Karpas-422 (cell line): Measurements from ENCODE around the gene ARFIP1. TPM values are rescaled to one million over a fixed set of nuclear protein-coding genes. Genes with fewer than 3 reads are reported as not detected.

ENCODE experiments used
- DNase-seq: peaks from one replicate; pipeline ENCODE4 v3.0.0-alpha.2; 2015
- H2AFZ ChIP-seq: fragments of 200-600 bp; sonication (generic); 2 replicates; pipeline ENCODE4 v1.6.1; 2014; ENCODE audit warnings: antibody characterized with exemption, low read length, mixed read lengths
- H3K27ac ChIP-seq: fragments of 200-600 bp; sonication (generic); 2 replicates; pipeline ENCODE4 v1.5.1; 2014; ENCODE audit warnings: mild to moderate bottlenecking, low read length, moderate library complexity
- H3K27me3 ChIP-seq: fragments of 200-600 bp; sonication (generic); 2 replicates; pipeline ENCODE4 v1.6.1; 2014; ENCODE audit warnings: low read length, mixed read lengths
- H3K36me3 ChIP-seq: fragments of 200-600 bp; sonication (generic); 2 replicates; pipeline ENCODE4 v1.6.1; 2014; ENCODE audit warnings: low read length, mixed read lengths; ENCODE audit not compliant: insufficient read depth
- H3K4me1 ChIP-seq: fragments of 200-600 bp; sonication (generic); 2 replicates; pipeline ENCODE4 v1.6.1; 2014; ENCODE audit warnings: mild to moderate bottlenecking, low read length, mixed read lengths
- H3K4me2 ChIP-seq: fragments of 200-600 bp; sonication (generic); 2 replicates; pipeline ENCODE4 v1.6.1; 2014; ENCODE audit warnings: low read length, low read depth, mild to moderate bottlenecking; ENCODE audit not compliant: poor library complexity, severe bottlenecking
- H3K4me3 ChIP-seq: fragments of 200-600 bp; sonication (generic); 2 replicates; pipeline ENCODE4 v1.5.1; 2014; ENCODE audit warnings: mild to moderate bottlenecking, antibody characterized with exemption, low read length, mixed read lengths
- H3K79me2 ChIP-seq: fragments of 200-600 bp; sonication (generic); 2 replicates; pipeline ENCODE4 v1.6.1; 2014; ENCODE audit warnings: mild to moderate bottlenecking, low read length, mixed read lengths
- H3K9ac ChIP-seq: fragments of 200-600 bp; sonication (generic); 2 replicates; pipeline ENCODE4 v1.6.0; 2014; ENCODE audit warnings: low read length
- H3K9me2 ChIP-seq: fragments of 200-600 bp; sonication (generic), shearing (Covaris generic); replicated peaks from 2 replicates; pipeline ENCODE4 v1.6.0; 2014; ENCODE audit warnings: mild to moderate bottlenecking, low read length, moderate library complexity; ENCODE audit not compliant: insufficient read depth
- H3K9me3 ChIP-seq: fragments of 300-700, 200-600 bp; sonication (generic); 2 replicates; pipeline ENCODE4 v1.6.1; 2014; ENCODE audit warnings: low read length, mixed read lengths
- H4K20me1 ChIP-seq: fragments of 200-600 bp; sonication (generic); 2 replicates; pipeline ENCODE4 v1.6.1; 2014; ENCODE audit warnings: mild to moderate bottlenecking, antibody characterized with exemption, low read length, low read depth; ENCODE audit not compliant: insufficient read depth
- total RNA-seq: library from RNA; depleted of rRNA; stranded (reverse); fragments of >200 nt; shearing (Covaris generic); gene quantifications from 2 replicates; pipeline ENCODE4 v1.2.3, GENCODE V29; 2014; ENCODE audit warnings: low replicate concordance; rRNA removed

ARFIP1 gene
- total RNA-seq, 1 experiment from 2014 or later = 81.7 TPM

DNA sequence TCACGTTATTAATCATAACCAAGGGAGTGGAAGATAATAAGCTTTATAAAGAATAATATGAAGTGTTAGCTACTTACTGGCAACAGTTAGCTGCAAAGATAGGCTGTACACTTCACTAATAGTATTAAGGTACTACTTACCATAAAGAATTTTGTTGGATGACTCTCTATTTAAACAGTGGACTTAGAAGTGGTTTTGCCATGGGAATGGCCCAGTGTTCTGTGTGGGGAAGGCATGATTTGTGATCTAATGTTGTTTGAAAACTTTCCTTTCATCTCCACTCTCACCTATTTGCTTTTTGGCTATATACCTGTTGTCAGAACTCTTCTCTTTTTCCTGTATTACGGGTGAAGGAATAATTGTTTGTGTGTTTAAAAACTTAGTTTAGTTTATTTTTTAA is 179.3 kb downstream of the ARFIP1 start:
- no peak for DNase-seq
- H2AFZ ChIP-seq = no peak overlapping the region

DNA sequence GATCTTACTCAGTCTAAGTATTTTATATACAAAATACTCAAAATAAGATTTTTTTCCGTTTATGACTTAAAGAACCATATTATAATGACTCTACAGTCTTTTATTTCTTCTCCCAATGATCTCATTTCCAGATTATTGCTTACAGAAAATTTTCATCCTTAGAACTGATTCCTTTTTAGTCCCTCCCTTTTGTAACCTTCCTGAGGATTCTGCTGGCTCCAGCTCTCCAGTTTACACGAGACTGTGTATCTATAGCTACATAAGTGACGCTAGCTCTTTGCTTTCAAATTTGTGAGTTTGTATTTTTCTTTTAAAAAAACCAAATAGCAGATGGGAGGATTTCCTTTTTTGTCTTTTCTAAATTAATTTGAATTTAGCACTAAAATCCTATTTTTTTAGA is 180.3 kb downstream of the ARFIP1 start:
- H3K79me2 ChIP-seq = no peaks in the 10 kb centered on the region
- no peak overlapping the region for H3K9ac ChIP-seq
- H3K9me2 ChIP-seq = no peaks in the 10 kb centered on the region
- H3K4me3 ChIP-seq = no peak overlapping the region
- no peak overlapping the region for H2AFZ ChIP-seq
- DNase-seq = no peak
- H3K4me1 ChIP-seq = peaks cover under 1% of the 10 kb centered on the region
- no peaks in the 10 kb centered on the region for H4K20me1 ChIP-seq
- no peaks in the 10 kb centered on the region for H3K36me3 ChIP-seq
- H3K9me3 ChIP-seq = no peaks in the 10 kb centered on the region
- no peak overlapping the region for H3K27ac ChIP-seq
- no peaks in the 10 kb centered on the region for H3K27me3 ChIP-seq
- H3K4me2 ChIP-seq = no peak overlapping the region

More for the DNA sequence above, 179.3 kb downstream of the ARFIP1 start:
- no peak overlapping the region for H3K27ac ChIP-seq
- no peaks in the 10 kb centered on the region for H3K9me2 ChIP-seq
- H3K79me2 ChIP-seq = no peaks in the 10 kb centered on the region
- no peak overlapping the region for H3K9ac ChIP-seq
- no peaks in the 10 kb centered on the region for H3K9me3 ChIP-seq
- H3K4me1 ChIP-seq = no peaks in the 10 kb centered on the region
- no peaks in the 10 kb centered on the region for H3K27me3 ChIP-seq
- no peak overlapping the region for H3K4me2 ChIP-seq
- no peak overlapping the region for H3K4me3 ChIP-seq
- no peaks in the 10 kb centered on the region for H3K36me3 ChIP-seq
- H4K20me1 ChIP-seq = no peaks in the 10 kb centered on the region

DNA sequence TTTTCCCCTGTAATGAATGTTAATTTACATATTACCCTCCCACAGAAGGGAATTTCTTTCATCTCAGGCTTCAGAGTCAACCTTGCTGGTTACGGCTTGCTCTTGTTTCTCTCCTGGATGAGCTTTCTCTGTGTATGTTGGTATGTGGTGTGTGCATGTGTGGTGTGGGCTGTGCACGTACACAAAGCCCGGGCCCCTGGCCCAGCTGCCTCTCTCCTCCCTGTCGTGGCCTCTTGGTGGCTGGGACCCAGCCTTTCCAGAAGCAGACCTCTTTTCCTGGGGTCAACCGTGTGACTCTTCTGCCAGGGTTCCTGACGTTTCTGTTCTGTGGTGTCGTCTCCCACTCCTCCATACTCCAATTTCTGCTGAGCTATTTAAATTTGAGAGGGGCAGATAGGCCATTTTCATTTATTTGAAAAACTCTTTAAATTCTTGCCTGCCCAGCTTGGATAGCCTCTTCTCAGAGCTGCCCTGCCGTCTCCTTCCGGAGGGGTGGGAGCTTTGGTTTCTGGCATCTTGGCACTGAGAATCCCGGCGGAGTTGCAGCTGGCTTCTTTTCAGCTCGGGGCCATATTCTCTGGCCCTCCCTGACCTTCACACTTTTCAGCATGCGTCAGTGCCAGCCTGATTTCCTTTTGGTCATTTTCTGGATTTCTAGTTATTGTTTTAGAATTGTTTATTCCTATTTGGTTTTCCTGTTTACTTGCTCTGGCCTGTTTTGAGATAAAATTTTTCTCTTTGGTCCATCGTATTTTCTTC is 181.4 kb downstream of the ARFIP1 start:
- Histone ChIP-seq H3K27me3 (no peaks in the 10 kb centered on the region), H3K36me3 (no peaks in the 10 kb centered on the region), H3K9ac (no peak overlapping the region), H3K9me3 (no peaks in the 10 kb centered on the region), H3K4me3 (no peak overlapping the region), H3K4me2 (no peak overlapping the region), H2AFZ (no peak overlapping the region), H3K27ac (no peak overlapping the region), H3K9me2 (no peaks in the 10 kb centered on the region), H3K4me1 (peaks cover 8% of the 10 kb centered on the region), H3K79me2 (no peaks in the 10 kb centered on the region), H4K20me1 (no peaks in the 10 kb centered on the region)
- no peak for DNase-seq

DNA sequence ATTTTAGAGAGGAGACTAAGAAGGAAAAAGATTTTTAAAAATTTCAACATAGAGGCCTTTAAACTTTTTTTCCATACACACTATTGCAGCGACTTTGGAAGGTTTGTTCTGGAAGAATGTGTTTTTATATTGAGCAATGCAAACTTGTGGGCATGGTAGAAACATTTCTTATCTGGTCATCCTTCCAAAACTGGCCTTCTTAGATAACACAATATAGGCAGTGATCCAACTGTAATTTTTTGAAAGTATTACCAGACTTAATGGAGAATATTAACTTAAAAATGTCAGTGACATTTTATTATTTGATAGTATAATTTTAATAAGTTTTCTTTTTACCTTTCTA is 182.0 kb downstream of the ARFIP1 start:
- Histone ChIP-seq H3K36me3 (no peaks in the 10 kb centered on the region), H3K4me3 (no peak overlapping the region), H4K20me1 (no peaks in the 10 kb centered on the region), H3K9ac (no peak overlapping the region), H3K4me2 (no peak overlapping the region), H2AFZ (no peak overlapping the region), H3K9me3 (no peaks in the 10 kb centered on the region), H3K4me1 (peaks cover 8% of the 10 kb centered on the region), H3K27me3 (no peaks in the 10 kb centered on the region), H3K79me2 (no peaks in the 10 kb centered on the region), H3K9me2 (no peaks in the 10 kb centered on the region), H3K27ac (no peak overlapping the region)
- DNase-seq = no peak

Other genes with a start within 250 kb of the ARFIP1 start
- 30.9 and 44.4 TPM in 2 replicates for gene FBXW7, start 243.9 kb upstream of the ARFIP1 start, total RNA-seq
- 0.14 and 0.22 TPM in 2 replicates for gene TMEM154, start 100.0 kb upstream of the ARFIP1 start, total RNA-seq
- gene TIGD4, start 224 bp upstream of the ARFIP1 start, total RNA-seq = 3.1 TPM in 1 of 2 replicates, not detected in the other
- gene FHDC1, start 156.4 kb downstream of the ARFIP1 start, total RNA-seq = 0.07 and 0.61 TPM in 2 replicates